H9 (cell line): ENCODE results near the gene MTG2. TPM values are rescaled to one million over a fixed set of nuclear protein-coding genes. Genes with fewer than 3 reads are reported as not detected.

ENCODE experiments used
- DNase-seq: peaks from one replicate; pipeline ENCODE4 v3.0.0-alpha.2; 2017
- H2AFZ ChIP-seq: one replicate; pipeline ENCODE4 v1.6.1; 2013; ENCODE audit warnings: mild to moderate bottlenecking, low read length, control low read depth, moderate library complexity
- H2AK5ac ChIP-seq: 2 replicates; pipeline ENCODE4 v1.6.1; 2013; ENCODE audit warnings: low read length, control low read depth, mixed read lengths; ENCODE audit not compliant: insufficient read length
- H2BK120ac ChIP-seq: one replicate; pipeline ENCODE4 v1.6.1; 2013; ENCODE audit warnings: low read depth, mild to moderate bottlenecking, low read length, control low read depth, inconsistent platforms; ENCODE audit not compliant: poor library complexity, severe bottlenecking
- H2BK12ac ChIP-seq: 2 replicates; pipeline ENCODE4 v1.6.1; 2013; ENCODE audit warnings: low read length, control low read depth, mixed read lengths, low read depth; ENCODE audit not compliant: insufficient read length
- H2BK15ac ChIP-seq: 2 replicates; pipeline ENCODE4 v1.6.1; 2013; ENCODE audit warnings: low read depth, low read length, control low read depth
- H2BK20ac ChIP-seq: one replicate; pipeline ENCODE4 v1.6.1; 2013; ENCODE audit warnings: low read depth, mild to moderate bottlenecking, low read length, control low read depth, inconsistent platforms; ENCODE audit not compliant: poor library complexity, severe bottlenecking
- H2BK5ac ChIP-seq: 2 replicates; pipeline ENCODE4 v1.6.1; 2013; ENCODE audit warnings: low read length, control low read depth, mixed read lengths; ENCODE audit not compliant: insufficient read length
- H3K14ac ChIP-seq: 2 replicates; pipeline ENCODE4 v1.6.1; 2013; ENCODE audit warnings: low read length, control low read depth; ENCODE audit not compliant: insufficient read depth
- H3K18ac ChIP-seq: 2 replicates; pipeline ENCODE4 v1.6.1; 2013; ENCODE audit warnings: low read depth, mild to moderate bottlenecking, mixed read lengths, low read length, control low read depth; ENCODE audit not compliant: insufficient read length
- H3K23ac ChIP-seq: 2 replicates; pipeline ENCODE4 v1.6.1; 2013; ENCODE audit warnings: low read length, control low read depth, mixed read lengths, low read depth; ENCODE audit not compliant: insufficient read length
- H3K23me2 ChIP-seq: 2 replicates; pipeline ENCODE4 v1.6.1; 2013; ENCODE audit warnings: low read depth, mild to moderate bottlenecking, mixed read lengths, low read length, control low read depth; ENCODE audit not compliant: insufficient read length, poor library complexity, severe bottlenecking
- H3K27ac ChIP-seq: 2 replicates; pipeline ENCODE4 v1.5.1; 2013; ENCODE audit warnings: low read length, control low read depth, mixed read lengths, low read depth; ENCODE audit not compliant: insufficient read length
- H3K27me3 ChIP-seq: 2 replicates; pipeline ENCODE4 v1.6.1; 2013; ENCODE audit warnings: low read length, control low read depth, inconsistent platforms; ENCODE audit not compliant: insufficient read depth
- H3K4ac ChIP-seq: 2 replicates; pipeline ENCODE4 v1.6.1; 2013; ENCODE audit warnings: low read depth, mild to moderate bottlenecking, control low read depth, inconsistent platforms, low read length, moderate library complexity
- H3K4me1 ChIP-seq: 2 replicates; pipeline ENCODE4 v1.6.1; 2013; ENCODE audit warnings: low read length, control low read depth, inconsistent platforms; ENCODE audit not compliant: insufficient read depth
- H3K4me2 ChIP-seq: 2 replicates; pipeline ENCODE4 v1.6.1; 2013; ENCODE audit warnings: low read length, control low read depth, mixed read lengths; ENCODE audit not compliant: insufficient read length, insufficient read depth
- H3K56ac ChIP-seq: 2 replicates; pipeline ENCODE4 v1.6.1; 2013; ENCODE audit warnings: low read depth, mild to moderate bottlenecking, mixed read lengths, low read length, control low read depth; ENCODE audit not compliant: insufficient read length
- H3K79me1 ChIP-seq: 2 replicates; pipeline ENCODE4 v1.6.1; 2013; ENCODE audit warnings: low read depth, mild to moderate bottlenecking, moderate library complexity, low read length, control low read depth, inconsistent platforms; ENCODE audit not compliant: insufficient read depth, poor library complexity, severe bottlenecking
- H3K79me2 ChIP-seq: 2 replicates; pipeline ENCODE4 v1.6.1; 2013; ENCODE audit warnings: low read length, control low read depth, inconsistent platforms; ENCODE audit not compliant: insufficient read depth
- H3K9ac ChIP-seq: 2 replicates; pipeline ENCODE4 v1.6.1; 2013; ENCODE audit warnings: low read length, control low read depth, mixed read lengths; ENCODE audit not compliant: insufficient read length; ENCODE audit errors: extremely low read depth
- H3K9me3 ChIP-seq: one replicate; pipeline ENCODE4 v1.6.1; 2013; ENCODE audit warnings: low read depth, low read length, inconsistent platforms; ENCODE audit not compliant: control insufficient read depth
- H3T11ph ChIP-seq: one replicate; pipeline ENCODE4 v1.6.1; 2013; ENCODE audit warnings: mild to moderate bottlenecking, low read length, control low read depth, inconsistent platforms
- H4K20me1 ChIP-seq: one replicate; pipeline ENCODE4 v1.6.1; 2013; ENCODE audit not compliant: control insufficient read depth, insufficient read length, insufficient read depth
- H4K5ac ChIP-seq: 2 replicates; pipeline ENCODE4 v1.6.1; 2013; ENCODE audit warnings: low read depth, mild to moderate bottlenecking, mixed read lengths, low read length, control low read depth; ENCODE audit not compliant: insufficient read length
- H4K8ac ChIP-seq: replicated peaks from 2 replicates; pipeline ENCODE4 v1.6.1; 2013; ENCODE audit warnings: low read length, control low read depth, mixed read lengths, low read depth; ENCODE audit not compliant: insufficient read length
- H4K91ac ChIP-seq: 2 replicates; pipeline ENCODE4 v1.6.1; 2013; ENCODE audit warnings: low read depth, mild to moderate bottlenecking, moderate library complexity, mixed read lengths, low read length, control low read depth; ENCODE audit not compliant: insufficient read length
- H3K27ac Mint-ChIP-seq, 3 experiments: 2 replicates in 2 of 3; 3 replicates in 1 of 3; pipeline ENCODE4 v1.8.0; 2020 to 2021; ENCODE audit warnings: mixed read lengths in 3 of 3, mild to moderate bottlenecking in 1 of 3, moderate library complexity in 1 of 3
- H3K27me3 Mint-ChIP-seq: 2 replicates; pipeline ENCODE4 v1.8.0; 2021; ENCODE audit warnings: low read depth, mild to moderate bottlenecking, moderate library complexity, mixed read lengths
- H3K36me3 Mint-ChIP-seq, 3 experiments: 2 replicates in 2 of 3; 3 replicates in 1 of 3; pipeline ENCODE4 v1.8.0; 2020 to 2021; ENCODE audit warnings: low read depth in 3 of 3, mixed read lengths in 3 of 3; ENCODE audit not compliant: insufficient read depth in 1 of 3
- H3K4me1 Mint-ChIP-seq, 2 experiments: 2 replicates each; pipeline ENCODE4 v1.8.0; 2020; ENCODE audit warnings: mixed read lengths in 2 of 2
- H3K4me3 Mint-ChIP-seq, 2 experiments: 2 replicates in 1 of 2; 3 replicates in 1 of 2; pipeline ENCODE4 v1.8.0; 2020 to 2021; ENCODE audit warnings: mild to moderate bottlenecking in 2 of 2, mixed read lengths in 2 of 2, moderate library complexity in 1 of 2
- H3K9me3 Mint-ChIP-seq, 2 experiments: 2 replicates in 1 of 2; 3 replicates in 1 of 2; pipeline ENCODE4 v1.8.0; 2020; ENCODE audit warnings: mild to moderate bottlenecking in 2 of 2, mixed read lengths in 2 of 2, moderate library complexity in 1 of 2
- WGBS: extraction: QIAGEN DNeasy Blood & Tissue Kit; methylation state at CpG from one replicate; pipeline ENCODE4 v1.1.7; 2013; ENCODE audit warnings: missing lambda C conversion rate, low lambda C conversion rate, mixed read lengths; ENCODE audit not compliant: insufficient read length; ENCODE audit errors: extremely low coverage; 5-methylcytosine and 5-hydroxymethylcytosine counted together
- total RNA-seq: library from RNA; stranded (reverse); gene quantifications from 2 replicates; pipeline ENCODE4 v1.2.1, GENCODE V29; 2021
- TF ChIP-seq, protein P1 (sequence below): fragments of 200-600 bp; sonication (generic); conservative IDR thresholded peaks from 3 replicates; pipeline ENCODE4 v1.8.0; 2021; ENCODE audit warnings: antibody characterized with exemption, mild to moderate bottlenecking

MTG2 gene
- total RNA-seq, 1 experiment from 2014 or later: 25.1 TPM

GRCh38 chr20:62231292-62231691 lies 48.5 kb downstream of the MTG2 start:
- Histone ChIP-seq H2AFZ (no peak overlapping the region), H3K4ac (no peak overlapping the region), H4K20me1 (no peaks in the 10 kb centered on the region), H2BK15ac (no peak overlapping the region), H3K27me3 (no peaks in the 10 kb centered on the region), H3K4me1 (no peaks in the 10 kb centered on the region; the same call in 1 of the 2 replicates), H2AK5ac (no peak overlapping the region), H3K9me3 (no peaks in the 10 kb centered on the region), H3K18ac (no peak overlapping the region), H2BK12ac (no peak overlapping the region), H2BK5ac (no peak overlapping the region), H2BK120ac (no peak overlapping the region), H2BK20ac (no peak overlapping the region), H4K5ac (no peak overlapping the region), H3T11ph (no peak overlapping the region), H3K27ac (no peak overlapping the region), H3K79me1 (no peaks in the 10 kb centered on the region), H3K56ac (no peak overlapping the region), H3K9ac (no peak overlapping the region), H3K23me2 (no peaks in the 10 kb centered on the region), H3K79me2 (no peaks in the 10 kb centered on the region), H4K8ac (no peak overlapping the region), H3K14ac (no peak overlapping the region; the same call in 1 of the 2 replicates), H3K23ac (no peak overlapping the region), H4K91ac (no peak overlapping the region), H3K4me2 (no peak overlapping the region)
- Mint-ChIP-seq H3K9me3 (peaks cover 0 to 3% of the 10 kb centered on the region in 2 experiments; a peak in 2 of 5 replicates), H3K4me1 (peaks cover 2 to 3% of the 10 kb centered on the region in 2 experiments; a peak in 2 of 4 replicates), H3K36me3 (no peaks in the 10 kb centered on the region), H3K27ac (no peak overlapping the region), H3K27me3 (peaks cover 17% of the 10 kb centered on the region), H3K4me3 (no peak overlapping the region)
- TF ChIP-seq, protein P1, sequence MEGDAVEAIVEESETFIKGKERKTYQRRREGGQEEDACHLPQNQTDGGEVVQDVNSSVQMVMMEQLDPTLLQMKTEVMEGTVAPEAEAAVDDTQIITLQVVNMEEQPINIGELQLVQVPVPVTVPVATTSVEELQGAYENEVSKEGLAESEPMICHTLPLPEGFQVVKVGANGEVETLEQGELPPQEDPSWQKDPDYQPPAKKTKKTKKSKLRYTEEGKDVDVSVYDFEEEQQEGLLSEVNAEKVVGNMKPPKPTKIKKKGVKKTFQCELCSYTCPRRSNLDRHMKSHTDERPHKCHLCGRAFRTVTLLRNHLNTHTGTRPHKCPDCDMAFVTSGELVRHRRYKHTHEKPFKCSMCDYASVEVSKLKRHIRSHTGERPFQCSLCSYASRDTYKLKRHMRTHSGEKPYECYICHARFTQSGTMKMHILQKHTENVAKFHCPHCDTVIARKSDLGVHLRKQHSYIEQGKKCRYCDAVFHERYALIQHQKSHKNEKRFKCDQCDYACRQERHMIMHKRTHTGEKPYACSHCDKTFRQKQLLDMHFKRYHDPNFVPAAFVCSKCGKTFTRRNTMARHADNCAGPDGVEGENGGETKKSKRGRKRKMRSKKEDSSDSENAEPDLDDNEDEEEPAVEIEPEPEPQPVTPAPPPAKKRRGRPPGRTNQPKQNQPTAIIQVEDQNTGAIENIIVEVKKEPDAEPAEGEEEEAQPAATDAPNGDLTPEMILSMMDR: no peak
- DNase-seq: no peak
- WGBS: no CpG with 5 or more reads among the region's 6 CpGs
